ENCODE data around the gene PLEKHA5. TPM values are rescaled to one million over a fixed set of nuclear protein-coding genes. Genes with fewer than 3 reads are reported as not detected.
"Not testable (repeated sequence)": the region's sequence is repeated elsewhere in the genome, so short reads cannot be mapped to it uniquely, and the experiment has no call there.

The PLEKHA5 gene
- total RNA-seq, 1 donor from 2014 or later, result 60.8 TPM

DNA sequence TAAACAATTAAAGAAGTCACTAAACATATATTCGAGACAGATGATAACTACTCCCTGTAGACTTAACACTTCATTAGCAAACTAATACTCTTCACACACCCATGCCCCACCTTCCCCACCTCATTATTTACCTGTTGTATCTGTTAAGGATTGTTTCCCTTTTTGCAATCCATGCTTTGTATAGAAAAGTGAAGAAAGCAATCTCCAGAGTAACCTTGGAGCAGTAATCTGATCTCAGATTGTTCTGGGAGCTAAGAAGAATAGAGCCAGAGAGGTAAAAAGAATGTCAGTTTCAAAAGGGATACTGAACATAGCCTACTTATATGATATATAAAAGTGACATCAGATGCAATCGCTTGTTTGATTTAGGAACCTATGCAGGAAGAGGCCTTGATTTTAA is 37.4 kb downstream of the PLEKHA5 start:
- TF ChIP-seq, protein P1, sequence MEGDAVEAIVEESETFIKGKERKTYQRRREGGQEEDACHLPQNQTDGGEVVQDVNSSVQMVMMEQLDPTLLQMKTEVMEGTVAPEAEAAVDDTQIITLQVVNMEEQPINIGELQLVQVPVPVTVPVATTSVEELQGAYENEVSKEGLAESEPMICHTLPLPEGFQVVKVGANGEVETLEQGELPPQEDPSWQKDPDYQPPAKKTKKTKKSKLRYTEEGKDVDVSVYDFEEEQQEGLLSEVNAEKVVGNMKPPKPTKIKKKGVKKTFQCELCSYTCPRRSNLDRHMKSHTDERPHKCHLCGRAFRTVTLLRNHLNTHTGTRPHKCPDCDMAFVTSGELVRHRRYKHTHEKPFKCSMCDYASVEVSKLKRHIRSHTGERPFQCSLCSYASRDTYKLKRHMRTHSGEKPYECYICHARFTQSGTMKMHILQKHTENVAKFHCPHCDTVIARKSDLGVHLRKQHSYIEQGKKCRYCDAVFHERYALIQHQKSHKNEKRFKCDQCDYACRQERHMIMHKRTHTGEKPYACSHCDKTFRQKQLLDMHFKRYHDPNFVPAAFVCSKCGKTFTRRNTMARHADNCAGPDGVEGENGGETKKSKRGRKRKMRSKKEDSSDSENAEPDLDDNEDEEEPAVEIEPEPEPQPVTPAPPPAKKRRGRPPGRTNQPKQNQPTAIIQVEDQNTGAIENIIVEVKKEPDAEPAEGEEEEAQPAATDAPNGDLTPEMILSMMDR (IDR thresholded peaks at IDR 0.05; ENCODE audit: borderline replicate concordance), result no peak
- no peak overlapping the region for H3K4me3 ChIP-seq
- DNase-seq, result no peak
- intact Hi-C loops (cut with micrococcal nuclease), result no loop called here
- peaks cover 85% of the 10 kb centered on the region for H3K4me1 ChIP-seq
- peak overlapping the region; percentile 24 for H3K27ac ChIP-seq (replicated peaks)
- no peaks in the 10 kb centered on the region for H3K27me3 ChIP-seq (ENCODE audit: low read depth)
- no peaks in the 10 kb centered on the region for H3K9me3 ChIP-seq (replicated peaks)
- H3K36me3 ChIP-seq, result no peaks in the 10 kb centered on the region

DNA sequence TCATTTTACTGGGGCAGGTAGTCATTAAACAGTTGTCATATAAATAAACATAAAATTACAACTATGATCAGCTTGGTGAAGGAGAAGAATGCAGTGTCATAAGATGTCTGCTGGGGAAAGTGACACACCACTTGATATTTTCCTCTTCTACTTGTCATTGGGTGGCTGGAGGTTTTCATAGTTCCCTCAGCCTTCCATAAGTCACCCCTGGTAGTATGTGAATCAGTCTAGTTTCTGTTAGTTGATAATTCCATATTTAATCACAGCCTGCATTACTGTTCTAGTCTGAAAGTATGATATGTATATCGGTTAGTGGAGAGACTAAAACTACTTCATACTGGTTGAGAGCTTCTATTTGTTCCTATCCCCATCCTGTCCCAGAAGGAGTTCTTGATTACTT is 38.2 kb downstream of the PLEKHA5 start:
- Histone ChIP-seq H3K4me1 (peaks cover 88% of the 10 kb centered on the region), H3K27ac (replicated peaks) (peak overlapping the region; percentile 24), H3K36me3 (no peaks in the 10 kb centered on the region), H3K9me3 (replicated peaks) (no peaks in the 10 kb centered on the region), H3K27me3 (ENCODE audit: low read depth) (no peaks in the 10 kb centered on the region), H3K4me3 (no peak overlapping the region)
- intact Hi-C loops (cut with micrococcal nuclease), result no loop called here
- DNase-seq, result no peak
- TF ChIP-seq, protein P1 (IDR thresholded peaks at IDR 0.05; ENCODE audit: borderline replicate concordance), result no peak

DNA sequence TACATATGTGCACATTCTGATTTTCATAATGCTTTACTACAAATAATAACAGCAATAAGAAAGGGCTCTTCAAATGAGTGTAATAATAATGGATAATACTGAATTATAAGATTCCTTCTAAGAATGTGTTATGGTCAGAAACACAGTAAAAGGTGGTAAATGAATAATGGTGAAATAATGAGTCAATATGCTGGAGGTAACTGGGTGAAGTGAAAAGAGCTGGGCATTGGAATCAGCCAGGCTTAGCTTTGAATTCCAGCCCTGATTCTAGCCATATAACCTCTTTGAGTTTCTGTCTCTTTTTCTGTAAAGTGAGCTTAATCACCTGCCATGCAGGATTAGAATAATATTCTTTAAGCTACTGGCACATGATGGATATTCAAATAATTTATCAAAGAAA is 39.1 kb downstream of the PLEKHA5 start:
- DNase-seq, result no peak
- Histone ChIP-seq H3K4me3 (no peak overlapping the region), H3K9me3 (replicated peaks) (no peaks in the 10 kb centered on the region), H3K27ac (replicated peaks) (no peak overlapping the region), H3K36me3 (no peaks in the 10 kb centered on the region), H3K4me1 (peaks cover 82% of the 10 kb centered on the region), H3K27me3 (ENCODE audit: low read depth) (no peaks in the 10 kb centered on the region)
- TF ChIP-seq, protein P1 (IDR thresholded peaks at IDR 0.05; ENCODE audit: borderline replicate concordance), result no peak
- intact Hi-C loops (cut with micrococcal nuclease), result no loop called here

DNA sequence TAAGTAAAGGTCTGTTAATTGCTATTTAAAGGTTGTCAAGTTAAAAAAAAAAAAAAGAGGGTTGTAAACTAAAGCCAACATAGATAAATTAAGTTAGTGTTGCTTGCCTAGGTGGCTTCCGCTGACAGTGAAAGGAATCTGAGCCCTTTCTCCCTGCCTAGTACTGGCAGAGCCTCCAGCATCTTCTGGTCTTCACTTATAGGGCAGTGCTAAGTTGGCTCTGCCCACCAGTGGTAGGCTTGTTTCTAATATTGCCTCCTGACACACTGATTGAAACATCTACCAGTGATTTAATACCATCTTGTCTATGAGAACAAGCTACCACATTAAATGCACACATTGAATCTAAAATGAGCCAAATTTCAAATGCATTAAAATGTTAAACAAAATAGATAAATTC is 39.7 kb downstream of the PLEKHA5 start:
- Histone ChIP-seq H3K4me1 (peaks cover 88% of the 10 kb centered on the region), H3K4me3 (no peak overlapping the region), H3K9me3 (replicated peaks) (no peaks in the 10 kb centered on the region), H3K27ac (replicated peaks) (no peak overlapping the region), H3K36me3 (no peaks in the 10 kb centered on the region), H3K27me3 (ENCODE audit: low read depth) (no peaks in the 10 kb centered on the region)
- intact Hi-C loops (cut with micrococcal nuclease), result no loop called here
- TF ChIP-seq, protein P1 (IDR thresholded peaks at IDR 0.05; ENCODE audit: borderline replicate concordance), result no peak
- DNase-seq, result no peak

DNA sequence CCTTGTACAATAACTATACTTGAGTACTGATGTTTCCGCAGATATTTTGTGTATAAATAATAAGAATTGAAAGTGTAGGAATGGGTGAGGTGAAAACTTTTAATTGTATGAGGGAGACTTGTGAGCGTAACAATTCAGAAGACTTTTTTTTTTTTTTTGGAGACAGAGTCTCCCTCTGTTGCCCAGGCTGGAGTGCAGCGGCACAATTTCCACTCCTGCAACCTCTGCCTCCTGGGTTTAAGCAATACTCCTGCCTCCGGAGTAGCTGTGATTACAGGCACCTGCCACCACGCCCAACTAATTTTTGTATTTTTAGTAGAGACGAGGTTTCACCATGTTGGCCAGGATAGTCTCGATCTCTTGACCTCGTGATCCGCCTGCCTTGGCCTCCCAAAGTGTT is 40.8 kb downstream of the PLEKHA5 start:
- H3K9me3 ChIP-seq (replicated peaks); H3K27ac ChIP-seq (replicated peaks); intact Hi-C loops (cut with micrococcal nuclease); H3K27me3 ChIP-seq (ENCODE audit: low read depth); H3K4me3 ChIP-seq; DNase-seq; H3K36me3 ChIP-seq: not testable (repeated sequence)
- H3K4me1 ChIP-seq, result peaks cover 88% of the 10 kb centered on the region

DNA sequence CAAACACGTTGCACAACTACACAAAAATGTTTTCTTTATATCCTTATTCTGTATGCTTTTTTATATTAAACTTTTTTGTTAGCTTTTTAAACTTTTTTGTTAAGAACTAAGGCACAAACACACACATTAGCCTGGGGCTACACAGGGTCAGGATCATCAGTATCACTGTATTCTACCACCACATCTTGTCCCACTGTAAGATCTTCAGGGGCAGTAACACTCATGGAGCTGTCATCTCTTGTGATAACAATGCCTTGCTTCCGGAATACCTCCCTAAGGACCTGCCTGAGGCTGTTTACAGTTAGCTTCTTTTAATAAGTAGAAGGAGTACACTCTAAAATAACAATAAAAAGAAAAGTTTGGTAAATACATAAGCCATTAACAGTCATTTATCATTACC is 42.2 kb downstream of the PLEKHA5 start:
- TF ChIP-seq, protein P1 (IDR thresholded peaks at IDR 0.05; ENCODE audit: borderline replicate concordance), result no peak
- Histone ChIP-seq H3K27ac (replicated peaks) (no peak overlapping the region), H3K4me3 (no peak overlapping the region), H3K27me3 (ENCODE audit: low read depth) (no peaks in the 10 kb centered on the region), H3K9me3 (replicated peaks) (no peaks in the 10 kb centered on the region), H3K36me3 (no peaks in the 10 kb centered on the region), H3K4me1 (peaks cover 74% of the 10 kb centered on the region)
- no peak for DNase-seq
- intact Hi-C loops (cut with micrococcal nuclease), result no loop called here
